CD4-positive, alpha-beta T cell treated with Interleukin-2 at 100 ng/mL for 4 hours (primary cell): ENCODE results near the gene PCNX1.
A peak's percentile ranks its signal among the peaks of the same experiment; 100 is the strongest.
"Not testable (repeated sequence)": the region's sequence is repeated elsewhere in the genome, so short reads cannot be mapped to it uniquely, and the experiment has no call there.

Experiments used
- DNase-seq: peaks from one replicate; pipeline ENCODE4 v3.0.0-alpha.2; 2020; ENCODE audit warnings: low spot score

The PCNX1 gene

DNA sequence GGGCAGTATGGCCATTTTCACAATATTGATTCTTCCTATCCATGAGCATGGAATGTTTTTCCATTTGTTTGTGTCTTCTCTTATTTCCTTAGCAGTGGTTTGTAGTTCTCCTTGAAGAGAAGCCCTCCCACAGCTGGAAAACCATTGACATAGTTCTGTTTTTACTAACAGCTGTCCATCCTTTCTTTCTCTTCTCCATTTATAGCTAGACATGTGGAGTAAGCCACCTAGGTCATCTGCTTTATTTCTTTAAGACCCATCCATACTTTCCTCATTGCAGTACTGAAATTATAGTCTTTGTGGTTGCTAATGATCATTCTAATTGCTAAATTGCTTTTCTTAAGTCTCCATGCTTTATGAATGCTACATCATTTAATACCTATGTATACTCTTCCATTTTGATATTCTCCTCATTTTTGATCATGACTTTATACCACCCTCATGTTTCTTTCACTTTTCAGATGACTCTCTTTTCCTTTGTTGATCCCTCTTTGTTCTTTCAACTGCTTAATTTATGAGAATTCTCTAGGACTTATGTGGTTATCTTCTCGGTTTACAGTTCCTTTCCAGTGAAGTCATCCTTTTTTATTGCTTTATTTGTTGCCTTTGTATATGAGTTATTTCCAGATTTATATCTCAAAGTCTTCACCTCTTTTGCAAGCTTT lies 114.2 kb downstream of the PCNX1 start:
- DNase-seq, result no peak

DNA sequence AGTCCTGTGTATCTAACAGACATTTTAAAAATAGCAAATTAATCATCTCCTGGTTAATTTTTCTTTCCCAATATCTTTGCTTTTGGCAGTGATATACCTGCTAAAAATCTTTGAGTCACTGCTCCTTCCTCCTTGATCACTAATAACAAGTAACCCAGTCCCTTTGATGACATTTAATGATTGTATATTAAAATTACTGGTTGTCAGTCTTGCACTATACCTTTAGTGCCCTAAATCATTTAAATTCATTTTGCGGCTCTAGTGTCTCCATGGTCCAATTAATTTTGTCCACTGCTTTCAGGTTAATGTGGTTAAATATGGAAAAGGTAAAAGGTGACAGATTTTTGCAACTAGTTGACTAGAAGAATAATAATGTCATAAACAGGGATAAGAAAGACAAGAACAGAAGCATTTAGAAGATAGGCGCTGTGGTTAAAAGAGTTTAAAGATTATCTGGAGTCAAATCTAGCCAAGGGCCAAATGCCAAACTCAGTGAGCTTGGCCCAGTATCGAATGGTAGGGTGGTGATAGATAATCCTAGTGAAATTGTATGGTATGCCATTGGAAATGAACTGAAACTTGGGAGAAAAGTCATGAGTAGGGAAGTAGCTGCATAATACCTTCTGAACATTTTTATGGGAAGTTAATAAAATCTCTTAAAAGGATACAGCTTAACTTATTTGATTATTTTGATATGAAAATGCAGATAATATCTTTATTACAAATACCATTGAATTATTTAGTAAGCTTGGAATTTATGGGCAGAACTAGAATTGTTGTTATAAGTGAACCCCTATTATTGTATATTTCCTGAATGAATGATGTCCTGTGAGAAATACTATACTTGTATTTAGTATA lies 115.0 kb downstream of the PCNX1 start:
- no peak for DNase-seq

DNA sequence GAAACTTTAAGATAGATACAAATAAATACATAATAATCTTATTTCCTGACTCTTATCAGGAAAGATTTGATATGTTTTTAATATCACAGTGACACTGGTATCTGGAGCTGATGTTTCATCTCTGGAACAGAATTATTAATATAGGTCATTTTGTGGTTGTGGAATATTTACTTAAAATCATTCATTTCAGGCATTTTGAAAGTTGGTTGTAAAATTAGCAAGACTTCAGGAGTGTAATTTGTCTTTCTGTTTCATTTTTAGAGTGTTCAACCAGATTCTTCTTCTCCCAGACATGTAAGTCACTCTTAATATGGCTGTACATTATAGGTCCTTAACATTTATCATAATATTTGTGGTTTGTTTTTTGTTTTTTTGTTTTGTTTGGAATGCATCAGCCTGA lies 115.7 kb downstream of the PCNX1 start:
- no peak for DNase-seq

DNA sequence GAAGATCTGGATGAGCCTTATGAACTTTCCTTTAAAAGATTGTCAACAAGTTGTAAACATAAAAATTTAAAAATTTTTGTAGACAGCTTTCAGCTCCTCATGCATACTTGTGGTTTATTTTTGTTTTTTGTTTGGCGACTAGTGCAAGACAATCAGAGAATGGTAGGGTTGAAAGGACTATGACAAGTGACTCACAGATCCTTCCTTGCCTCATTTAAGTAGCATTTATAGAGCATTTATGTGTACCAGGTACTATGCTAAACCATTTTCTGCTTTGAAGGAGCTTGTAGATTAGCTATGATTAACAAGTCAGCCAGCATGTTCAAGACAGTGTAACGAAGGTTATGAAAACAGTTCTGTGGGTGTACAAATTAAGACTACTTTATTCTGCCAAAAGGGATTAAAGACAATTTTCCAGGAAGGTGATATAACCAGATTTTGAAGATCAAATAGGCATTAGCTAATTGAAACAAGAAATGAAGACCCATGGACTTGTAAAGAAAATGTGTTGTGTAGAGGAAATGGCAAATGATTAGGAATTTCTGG lies 122.0 kb downstream of the PCNX1 start:
- DNase-seq, result no peak

DNA sequence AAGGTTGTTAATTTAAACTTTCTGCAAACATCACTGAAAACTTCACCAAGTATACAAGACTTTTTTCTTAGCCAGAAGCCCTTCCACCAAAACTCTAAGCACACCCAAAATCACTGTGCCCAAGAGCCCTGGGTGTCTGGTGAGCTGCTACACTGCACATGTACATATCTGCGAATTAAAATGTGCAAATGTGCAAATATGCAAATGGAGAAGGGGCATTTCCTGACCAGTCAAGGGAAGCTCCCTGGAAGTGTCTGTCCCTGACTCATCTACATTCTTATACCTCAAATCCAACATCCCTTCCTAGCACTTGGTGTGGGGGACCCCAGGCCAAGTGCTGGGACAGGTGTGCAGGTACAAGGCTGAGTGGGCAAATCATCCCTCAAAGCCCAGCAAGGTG lies 123.7 kb downstream of the PCNX1 start:
- DNase-seq, result no peak

DNA sequence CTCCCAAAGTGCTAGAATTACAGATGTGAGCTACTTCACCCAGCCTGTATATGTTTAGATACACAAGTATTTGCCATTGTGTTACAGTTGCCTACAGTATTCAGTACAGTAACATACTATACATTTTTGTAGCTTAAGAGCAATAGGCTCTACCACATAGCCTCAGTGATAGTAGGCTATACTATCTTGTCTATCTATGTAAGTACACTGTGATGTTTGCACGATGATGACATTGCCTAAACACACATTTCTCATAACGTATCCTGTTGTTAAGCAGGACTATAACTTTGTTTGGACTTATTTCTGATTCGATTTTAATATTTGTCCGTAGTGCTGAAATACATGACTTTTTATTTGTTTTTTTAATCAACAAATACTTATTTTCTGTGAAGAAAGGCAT lies 129.2 kb downstream of the PCNX1 start:
- DNase-seq, result no peak

DNA sequence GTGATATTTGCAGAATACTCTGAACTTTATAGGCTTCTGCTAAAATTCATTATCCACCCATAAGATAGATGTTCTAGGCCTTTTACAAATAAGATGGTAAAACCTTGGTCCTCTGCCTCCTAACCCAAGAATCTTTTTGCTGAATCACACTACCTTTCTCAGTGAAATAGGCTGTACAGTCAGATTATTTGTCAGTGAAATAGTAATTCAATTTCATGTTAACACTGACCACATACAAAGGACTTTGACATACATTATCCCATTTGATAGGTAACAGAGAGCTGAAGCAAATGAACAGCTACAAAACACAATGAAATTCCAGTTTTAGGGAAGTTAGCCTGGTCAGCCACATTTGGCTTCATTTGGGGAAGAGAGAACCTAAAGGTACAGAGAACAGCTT lies 141.1 kb downstream of the PCNX1 start:
- no peak for DNase-seq

DNA sequence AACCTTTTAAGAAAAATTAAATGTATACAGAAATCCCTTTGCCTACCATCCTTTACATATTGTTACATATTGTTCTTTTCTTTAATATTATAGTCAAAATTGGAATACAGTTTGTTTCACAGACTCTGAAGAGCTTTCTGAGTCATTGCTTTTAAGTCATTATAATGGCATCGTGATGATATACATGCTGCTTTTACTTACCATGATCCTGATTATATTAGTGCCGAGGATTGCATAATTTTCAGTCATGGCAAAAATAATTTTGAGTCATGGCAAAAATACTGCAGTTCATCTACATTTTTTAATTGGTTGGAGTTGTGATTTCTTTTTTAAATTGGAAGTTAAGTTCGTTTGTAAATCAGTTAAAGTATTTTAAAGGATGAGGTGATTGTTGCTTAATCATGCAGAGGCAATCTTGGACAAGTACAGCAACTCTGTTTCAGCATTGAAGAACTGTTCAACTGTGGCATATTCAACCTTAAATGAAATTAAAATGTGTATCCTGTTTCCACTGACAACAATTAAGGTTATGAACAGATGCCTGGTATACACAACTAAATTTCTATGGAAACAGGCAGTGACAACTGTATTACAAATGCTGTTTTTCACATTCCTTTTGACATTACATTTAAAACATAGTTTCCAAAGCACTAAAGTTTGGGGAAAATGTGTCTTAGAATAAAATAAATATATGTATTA lies 142.3 kb downstream of the PCNX1 start:
- DNase-seq, result no peak

DNA sequence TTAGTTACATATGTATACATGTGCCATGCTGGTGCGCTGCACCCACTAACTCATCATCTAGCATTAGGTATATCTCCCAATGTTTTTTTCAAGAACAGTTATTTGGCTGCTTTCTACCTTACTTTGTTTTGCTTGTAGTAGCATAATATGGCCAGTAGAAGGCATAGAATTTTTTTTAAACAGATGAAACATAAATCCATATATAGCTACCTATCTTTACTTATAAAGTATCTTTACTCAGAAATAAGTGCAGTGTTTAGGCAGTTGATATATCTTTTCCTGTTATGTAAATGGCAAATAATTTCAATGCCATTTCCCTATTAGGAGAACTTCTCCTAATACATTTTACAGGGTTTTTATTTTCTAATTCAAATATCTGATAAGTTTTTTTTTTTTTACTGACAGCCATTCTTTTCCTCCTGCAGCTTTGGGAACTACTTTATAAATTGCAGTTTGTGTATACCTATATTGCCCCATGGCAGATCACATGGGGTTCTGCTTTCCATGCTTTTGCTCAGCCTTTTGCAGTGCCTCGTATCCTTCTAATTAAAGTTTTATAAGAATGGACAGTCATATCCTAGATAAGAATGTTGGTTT lies 143.1 kb downstream of the PCNX1 start:
- DNase-seq, result peak; percentile 22

DNA sequence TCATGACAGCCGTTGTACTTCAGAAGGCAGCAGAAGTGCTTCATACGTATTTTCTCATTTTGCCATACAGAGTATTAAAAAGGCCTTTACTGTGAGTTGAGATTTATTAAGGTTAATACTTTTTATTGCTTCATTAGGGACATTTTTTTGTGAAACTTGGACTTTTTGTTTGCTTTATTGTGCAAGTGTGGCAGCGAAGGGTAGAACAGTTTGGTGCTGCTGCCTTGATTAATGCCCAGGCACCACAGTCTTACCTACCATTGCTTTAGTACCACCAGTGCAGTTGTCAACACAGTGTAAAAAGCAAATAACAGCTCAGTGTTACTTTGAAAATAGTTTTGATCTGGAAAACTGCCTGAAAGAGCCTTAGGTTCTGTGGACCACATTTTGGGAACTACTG lies 147.4 kb downstream of the PCNX1 start:
- DNase-seq, result no peak

DNA sequence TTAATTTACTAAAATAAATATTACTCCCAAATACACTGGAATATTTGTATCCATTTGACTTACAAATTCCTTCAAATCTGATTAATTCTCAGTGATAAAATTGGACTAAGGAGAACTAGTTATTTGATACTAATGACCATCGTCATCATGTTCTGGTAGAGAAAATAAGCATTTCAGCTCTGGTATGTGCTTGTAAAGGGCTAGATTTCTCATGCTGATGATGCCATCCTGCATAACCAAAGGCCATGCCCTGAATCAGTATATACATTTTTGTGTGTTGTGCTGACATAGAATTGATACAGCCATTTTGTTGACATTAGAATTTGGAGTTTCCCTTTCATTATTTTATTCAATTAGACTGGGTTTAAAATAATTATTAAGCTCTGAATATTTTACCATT lies 148.9 kb downstream of the PCNX1 start:
- DNase-seq, result no peak

DNA sequence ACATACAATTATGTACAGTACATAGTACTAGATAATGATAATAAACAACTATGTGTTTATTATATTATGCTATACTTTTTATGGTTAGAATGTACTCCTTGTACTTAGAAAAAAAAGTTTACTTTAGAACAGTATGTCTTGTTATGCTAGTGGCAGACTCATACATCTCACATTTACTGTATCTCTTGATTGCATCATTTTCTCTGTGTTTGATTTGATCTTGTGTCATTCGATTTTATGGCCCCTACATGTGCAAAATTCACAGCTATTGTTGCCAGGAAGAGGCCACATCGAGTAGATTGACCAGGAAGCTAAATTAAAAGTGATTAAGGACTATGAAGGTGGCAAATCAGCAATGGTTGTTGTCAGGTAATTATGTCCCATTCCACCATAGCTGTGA lies 153.0 kb downstream of the PCNX1 start:
- no peak for DNase-seq

DNA sequence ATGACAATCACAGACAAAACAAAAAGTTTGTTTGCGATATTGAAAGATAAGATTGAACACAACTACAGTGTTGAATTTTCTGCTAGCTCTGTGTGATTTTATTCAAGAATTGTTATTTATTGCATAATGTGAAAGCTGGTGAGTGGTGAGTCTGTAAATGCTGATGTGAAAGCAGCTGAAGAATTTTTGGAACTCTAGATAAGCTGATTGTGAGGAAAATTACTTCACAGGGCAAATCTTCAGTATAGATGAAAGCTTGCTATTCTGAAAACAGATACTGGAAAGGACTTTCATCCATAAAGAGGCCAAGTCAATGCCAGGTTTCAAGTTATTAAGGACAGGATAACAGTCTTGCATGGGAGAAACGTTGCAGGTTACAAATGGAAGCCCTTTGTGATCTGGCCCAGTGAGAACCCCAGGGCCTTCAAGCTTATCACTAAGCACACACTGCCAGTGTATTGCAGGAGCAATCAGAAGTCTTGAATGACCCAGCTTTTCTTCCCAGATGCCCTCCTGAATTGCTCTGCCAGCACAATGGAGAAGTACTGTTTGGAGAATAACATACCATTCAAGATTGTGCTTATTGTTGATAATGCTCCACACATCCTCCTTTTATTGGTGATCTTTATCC lies 153.7 kb downstream of the PCNX1 start:
- no peak for DNase-seq

DNA sequence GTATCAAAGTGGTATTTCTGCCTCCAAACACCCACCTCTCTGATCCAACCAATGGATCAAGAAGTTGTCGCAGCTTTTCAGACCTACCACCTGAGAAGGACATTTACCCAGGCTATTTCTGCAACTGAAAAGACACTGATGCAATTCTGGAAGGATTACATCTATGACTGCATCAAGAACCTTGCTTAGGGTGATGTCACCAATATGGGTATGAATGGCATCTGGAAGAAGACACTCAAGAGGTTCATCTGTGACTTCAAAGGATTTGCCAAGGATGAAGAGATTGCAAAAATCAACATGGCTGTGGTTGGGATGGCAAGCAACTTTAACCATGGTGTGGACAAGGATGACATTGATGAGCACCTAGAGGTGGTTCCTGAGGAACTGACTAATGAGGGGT lies 154.2 kb downstream of the PCNX1 start:
- DNase-seq, result no peak

DNA sequence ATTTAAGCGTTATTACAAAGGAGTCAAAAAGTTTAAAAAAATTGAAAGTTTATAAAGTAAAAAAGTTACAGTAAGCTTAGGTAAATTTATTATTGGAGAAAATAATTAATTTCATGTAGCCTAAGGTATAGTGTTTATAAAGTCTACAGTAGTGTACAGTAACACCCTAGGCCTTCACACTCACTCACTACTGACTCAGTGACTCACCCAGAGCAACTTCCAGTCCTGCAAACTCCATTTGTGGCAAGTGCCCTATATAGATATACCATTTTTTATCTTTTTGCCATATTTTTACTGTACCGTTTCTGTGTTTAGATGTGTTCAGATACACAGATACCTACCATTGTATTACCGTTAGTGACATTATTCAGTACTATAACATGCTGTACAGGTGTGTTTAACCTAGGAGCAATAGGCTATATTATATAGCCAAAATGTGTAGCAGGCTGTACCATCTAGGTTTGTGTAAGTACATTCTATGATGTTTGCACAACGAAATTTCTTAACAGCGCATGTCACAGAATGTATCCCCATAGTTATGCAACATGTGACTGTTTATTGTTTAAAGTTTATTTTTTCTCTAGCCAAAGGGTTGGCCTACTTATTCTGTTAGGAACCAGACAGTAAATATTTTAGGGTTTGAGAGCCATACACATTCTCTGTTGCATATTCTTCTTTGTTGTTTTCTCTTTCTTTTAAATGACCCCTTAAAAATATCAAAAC lies 155.5 kb downstream of the PCNX1 start:
- DNase-seq, result no peak

DNA sequence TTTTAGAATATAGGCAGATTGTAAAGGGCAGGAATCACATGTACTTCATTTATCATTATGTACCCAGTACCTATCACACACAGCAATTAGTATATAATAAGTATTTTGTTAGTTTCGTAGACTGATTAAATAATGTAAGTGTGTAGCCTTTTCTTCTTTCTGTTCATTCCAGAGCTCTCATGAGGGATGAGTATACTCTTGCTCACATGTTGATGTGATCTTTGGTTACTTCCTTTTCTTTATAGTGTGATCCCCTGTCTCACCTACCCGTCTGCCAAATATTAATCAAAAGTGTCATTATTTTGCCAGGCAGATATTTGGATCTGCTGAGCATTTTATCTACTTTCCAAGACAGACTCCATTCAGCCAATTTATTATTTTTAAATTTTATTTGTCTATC lies 156.1 kb downstream of the PCNX1 start:
- no peak for DNase-seq

DNA sequence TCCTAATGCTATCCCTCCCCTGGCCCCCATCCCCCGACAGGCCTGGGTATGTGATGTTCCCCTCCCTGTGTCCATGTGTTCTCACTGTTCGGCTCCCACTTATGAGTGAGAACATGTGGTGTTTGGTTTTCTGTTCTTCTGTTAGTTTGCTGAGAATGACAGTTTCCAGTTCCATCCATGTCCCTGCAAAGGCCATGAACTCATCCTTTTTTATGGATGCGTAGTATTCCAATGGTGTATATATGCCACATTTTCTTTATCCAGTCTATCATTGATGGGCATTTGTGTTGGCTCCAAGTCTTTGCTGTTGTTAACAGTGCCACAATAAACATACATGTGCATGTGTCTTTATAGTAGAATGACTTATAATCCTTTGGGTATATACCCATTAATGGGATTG lies 157.5 kb downstream of the PCNX1 start:
- not testable (repeated sequence) for DNase-seq

DNA sequence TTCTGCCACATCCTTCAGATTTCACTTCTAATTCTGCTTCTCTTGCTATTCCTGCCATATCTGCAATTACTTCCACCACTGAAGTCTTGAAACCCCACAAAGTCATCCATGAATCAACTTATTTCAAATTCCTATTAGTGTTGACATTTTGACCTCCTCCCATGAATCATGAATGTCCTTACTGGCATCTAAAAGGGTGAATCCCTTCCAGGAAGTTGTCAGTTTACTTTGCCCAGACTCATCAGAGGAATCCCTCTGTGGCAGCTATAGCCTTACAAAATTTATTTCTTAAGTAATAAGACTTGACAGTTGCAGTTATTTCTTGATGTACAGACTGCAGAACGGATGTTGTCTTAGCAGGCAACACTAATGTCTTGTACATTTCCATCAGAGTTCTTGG lies 162.9 kb downstream of the PCNX1 start:
- DNase-seq, result no peak

DNA sequence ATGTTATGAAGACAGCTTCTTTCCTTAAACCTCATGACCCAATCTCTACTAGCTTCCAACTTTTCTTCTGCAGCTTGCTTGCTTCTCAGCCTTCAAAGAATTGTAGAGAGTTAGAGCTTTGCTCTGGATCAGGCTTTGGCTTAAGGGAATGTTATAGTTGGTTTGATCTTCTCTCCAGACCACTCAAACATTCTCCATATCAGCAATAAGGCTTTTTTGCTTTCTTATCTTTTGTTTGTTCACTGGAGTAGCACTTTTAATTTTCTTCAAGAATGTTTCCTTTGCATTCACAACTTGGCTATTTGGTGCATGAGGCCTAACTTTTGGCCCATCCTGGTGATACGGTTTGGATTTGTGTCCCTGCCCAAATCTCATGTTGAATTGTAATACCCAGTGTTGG lies 163.8 kb downstream of the PCNX1 start:
- no peak for DNase-seq

DNA sequence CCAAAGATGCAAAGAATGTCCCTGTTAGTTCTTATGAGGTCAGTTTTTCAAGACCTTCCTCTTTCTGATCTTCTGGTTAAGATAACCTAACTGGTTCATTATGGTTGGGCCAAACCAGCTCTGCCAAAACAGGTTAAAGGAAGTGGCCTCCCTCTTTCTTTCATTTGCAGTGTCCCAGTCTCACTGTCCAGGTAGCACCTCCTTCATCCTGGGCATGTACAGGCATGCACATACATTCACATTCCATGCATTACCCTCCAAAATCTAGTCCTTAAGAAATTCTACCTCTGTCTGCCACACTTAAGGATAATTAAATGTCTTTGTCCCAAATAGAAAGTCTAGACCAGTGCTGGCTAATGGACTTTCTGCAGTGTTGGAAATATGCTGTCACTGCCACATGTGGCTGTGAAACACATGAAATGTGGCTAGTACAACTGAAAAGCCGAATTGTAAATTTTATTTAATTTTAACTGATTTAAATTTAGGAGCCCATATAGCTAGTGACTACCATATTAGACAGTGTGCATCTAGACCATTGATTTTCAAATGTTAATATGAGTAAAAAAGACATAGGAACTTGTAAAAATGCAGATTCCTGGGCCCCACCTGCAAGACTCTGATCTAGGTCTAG lies 169.3 kb downstream of the PCNX1 start:
- DNase-seq, result no peak

DNA sequence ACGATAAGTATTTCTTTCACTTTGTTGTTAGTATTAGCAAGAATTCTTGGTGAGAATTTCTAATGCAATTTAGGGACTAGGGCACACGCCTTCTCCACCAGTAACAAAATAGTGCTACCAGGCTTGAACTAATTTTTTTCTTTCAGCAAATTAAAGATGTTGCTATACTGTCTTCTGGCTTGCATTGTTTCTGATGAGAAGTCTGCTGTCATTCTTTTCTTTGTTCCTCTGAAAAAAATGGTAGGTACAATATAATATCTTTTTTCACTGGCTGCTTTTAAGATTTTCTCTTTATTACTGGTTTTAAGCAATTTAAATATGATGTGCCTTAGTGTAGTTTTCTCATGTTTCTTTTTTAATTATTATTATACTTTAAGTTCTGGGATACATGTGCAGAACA lies 171.2 kb downstream of the PCNX1 start:
- DNase-seq, result no peak
